Ishikawa (cell line): ENCODE measurements around the gene LIX1.

Experiments
- CEBPB ChIP-seq: IDR thresholded peaks from 2 replicates; pipeline ENCODE4 v1.6.1; 2012
- CREB1 ChIP-seq: IDR thresholded peaks from 2 replicates; pipeline ENCODE4 v1.6.1; 2012; ENCODE audit warnings: low read depth
- EGR1 ChIP-seq: IDR thresholded peaks from 2 replicates; pipeline ENCODE4 v1.6.1; 2012
- EP300 ChIP-seq: IDR thresholded peaks from 2 replicates; pipeline ENCODE4 v1.6.1; 2012; ENCODE audit warnings: borderline replicate concordance
- FOXM1 ChIP-seq: IDR thresholded peaks from 2 replicates; pipeline ENCODE4 v1.6.1; 2012; ENCODE audit warnings: low read depth, borderline replicate concordance
- MAX ChIP-seq: IDR thresholded peaks from 2 replicates; pipeline ENCODE4 v1.6.1; 2012
- NFIC ChIP-seq: IDR thresholded peaks from 2 replicates; pipeline ENCODE4 v1.6.1; 2012
- RAD21 ChIP-seq: IDR thresholded peaks from 2 replicates; pipeline ENCODE4 v1.6.1; 2012; ENCODE audit warnings: low read depth
- TAF1 ChIP-seq: IDR thresholded peaks from 2 replicates; pipeline ENCODE4 v1.6.1; 2012; ENCODE audit warnings: low read depth, mild to moderate bottlenecking
- TCF12 ChIP-seq: IDR thresholded peaks from 2 replicates; pipeline ENCODE4 v1.6.1; 2012; ENCODE audit warnings: low read depth
- TEAD4 ChIP-seq: IDR thresholded peaks from 2 replicates; pipeline ENCODE4 v1.6.1; 2012
- USF1 ChIP-seq: IDR thresholded peaks from 2 replicates; pipeline ENCODE4 v1.6.1; 2012
- YY1 ChIP-seq: IDR thresholded peaks from 2 replicates; pipeline ENCODE4 v1.6.1; 2012; ENCODE audit warnings: low read depth
- ZBTB7A ChIP-seq: IDR thresholded peaks from 2 replicates; pipeline ENCODE4 v1.6.1; 2012; ENCODE audit warnings: low read depth
- TF ChIP-seq, protein P1 (sequence below): IDR thresholded peaks from 2 replicates; pipeline ENCODE4 v1.6.1; 2012; ENCODE audit warnings: low read depth, mild to moderate bottlenecking

Gene LIX1

DNA sequence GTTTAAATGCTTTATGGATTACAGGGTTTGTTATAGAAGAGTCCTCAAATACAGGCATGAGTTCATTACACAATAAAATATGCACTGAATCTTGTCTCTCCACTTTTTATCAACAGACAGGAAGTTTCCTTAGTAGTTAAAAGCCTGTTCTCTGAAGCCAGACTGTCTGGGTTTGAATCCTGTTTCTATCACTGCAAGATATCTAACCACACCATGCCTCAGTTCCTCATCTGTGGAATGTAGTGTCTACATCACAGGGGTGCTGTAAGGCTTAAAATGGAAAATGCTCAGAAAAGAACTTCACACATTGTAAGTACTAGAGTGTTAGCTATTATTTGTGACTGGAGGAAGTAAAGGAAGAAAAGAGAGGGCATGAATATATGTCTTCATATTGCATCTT lies 9.3 kb downstream of the LIX1 start:
- TF ChIP-seq CEBPB = no peak
- TF ChIP-seq EGR1 = no peak

DNA sequence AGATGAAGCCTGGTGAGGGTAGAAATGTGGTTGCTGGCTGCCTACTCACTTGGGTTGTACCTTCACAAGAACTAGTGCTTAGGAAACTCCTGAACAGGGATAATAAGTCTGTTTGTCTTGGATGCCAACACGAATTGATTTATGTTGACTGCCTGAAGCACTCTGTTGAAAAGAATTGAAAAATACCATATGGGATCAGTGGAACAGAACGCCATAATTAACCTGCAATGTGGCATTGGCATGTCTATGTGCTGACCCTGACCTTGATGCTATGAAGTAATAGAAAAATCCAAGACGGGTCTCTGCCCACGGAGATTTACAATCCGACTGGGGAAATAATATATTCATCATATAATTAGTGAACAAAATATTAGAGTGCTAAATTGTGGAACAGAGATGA lies 10.5 kb downstream of the LIX1 start:
- TF ChIP-seq EGR1 (no peak), FOXM1 (no peak), TCF12 (no peak), MAX (no peak), TAF1 (no peak), YY1 (no peak), CREB1 (no peak)
- TF ChIP-seq, protein P1, sequence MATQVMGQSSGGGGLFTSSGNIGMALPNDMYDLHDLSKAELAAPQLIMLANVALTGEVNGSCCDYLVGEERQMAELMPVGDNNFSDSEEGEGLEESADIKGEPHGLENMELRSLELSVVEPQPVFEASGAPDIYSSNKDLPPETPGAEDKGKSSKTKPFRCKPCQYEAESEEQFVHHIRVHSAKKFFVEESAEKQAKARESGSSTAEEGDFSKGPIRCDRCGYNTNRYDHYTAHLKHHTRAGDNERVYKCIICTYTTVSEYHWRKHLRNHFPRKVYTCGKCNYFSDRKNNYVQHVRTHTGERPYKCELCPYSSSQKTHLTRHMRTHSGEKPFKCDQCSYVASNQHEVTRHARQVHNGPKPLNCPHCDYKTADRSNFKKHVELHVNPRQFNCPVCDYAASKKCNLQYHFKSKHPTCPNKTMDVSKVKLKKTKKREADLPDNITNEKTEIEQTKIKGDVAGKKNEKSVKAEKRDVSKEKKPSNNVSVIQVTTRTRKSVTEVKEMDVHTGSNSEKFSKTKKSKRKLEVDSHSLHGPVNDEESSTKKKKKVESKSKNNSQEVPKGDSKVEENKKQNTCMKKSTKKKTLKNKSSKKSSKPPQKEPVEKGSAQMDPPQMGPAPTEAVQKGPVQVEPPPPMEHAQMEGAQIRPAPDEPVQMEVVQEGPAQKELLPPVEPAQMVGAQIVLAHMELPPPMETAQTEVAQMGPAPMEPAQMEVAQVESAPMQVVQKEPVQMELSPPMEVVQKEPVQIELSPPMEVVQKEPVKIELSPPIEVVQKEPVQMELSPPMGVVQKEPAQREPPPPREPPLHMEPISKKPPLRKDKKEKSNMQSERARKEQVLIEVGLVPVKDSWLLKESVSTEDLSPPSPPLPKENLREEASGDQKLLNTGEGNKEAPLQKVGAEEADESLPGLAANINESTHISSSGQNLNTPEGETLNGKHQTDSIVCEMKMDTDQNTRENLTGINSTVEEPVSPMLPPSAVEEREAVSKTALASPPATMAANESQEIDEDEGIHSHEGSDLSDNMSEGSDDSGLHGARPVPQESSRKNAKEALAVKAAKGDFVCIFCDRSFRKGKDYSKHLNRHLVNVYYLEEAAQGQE = no peak

DNA sequence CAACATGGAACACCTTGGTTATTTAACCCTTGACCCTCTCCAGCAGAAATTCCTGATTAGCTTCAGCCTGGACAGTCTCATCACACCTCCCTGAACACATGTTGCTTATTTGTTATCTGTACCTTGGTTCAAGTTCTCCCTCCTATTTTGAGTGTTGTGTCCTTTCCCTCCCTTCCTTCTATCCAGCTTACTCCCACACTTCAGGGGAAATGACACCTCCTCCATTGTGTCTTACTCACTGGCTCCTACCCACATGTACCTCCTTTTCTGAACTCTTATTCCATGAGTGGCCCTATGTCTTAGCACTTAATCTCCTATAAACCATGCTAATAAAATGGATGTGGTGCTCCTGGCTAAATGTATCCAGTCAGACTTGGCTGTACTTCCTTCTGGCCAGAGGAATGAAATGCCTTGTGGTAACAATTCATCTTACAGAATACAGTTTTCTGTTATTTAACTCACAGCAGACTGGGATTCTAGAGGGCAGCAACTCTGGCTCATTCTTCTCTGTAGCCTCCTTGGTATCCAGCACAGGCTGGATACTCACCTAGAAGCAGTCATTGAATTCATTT lies 11.2 kb downstream of the LIX1 start:
- no peak for TF ChIP-seq EP300

DNA sequence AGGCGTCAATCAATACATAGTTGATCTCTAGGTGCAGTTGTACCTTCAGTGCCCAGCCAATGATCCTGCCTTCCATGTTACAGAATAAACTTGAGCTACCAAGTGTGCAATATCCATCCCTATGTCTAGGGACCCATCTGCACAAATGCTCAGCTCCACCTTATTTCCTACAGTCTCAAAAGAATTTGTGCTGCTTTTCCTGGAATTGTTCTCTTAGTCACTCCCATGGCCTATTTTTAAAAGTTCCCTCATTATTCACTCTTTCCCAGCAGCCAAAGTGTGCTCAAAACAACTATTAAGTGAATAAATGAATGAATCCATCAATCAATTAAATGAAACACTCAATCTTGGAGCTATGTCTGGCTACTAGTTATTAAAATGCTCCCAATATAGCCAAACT lies 14.7 kb downstream of the LIX1 start:
- TF ChIP-seq FOXM1 = no peak
- TF ChIP-seq TEAD4 = no peak
- no peak for TF ChIP-seq USF1
- no peak for TF ChIP-seq TAF1
- TF ChIP-seq CREB1 = no peak
- TF ChIP-seq CEBPB = no peak
- no peak for TF ChIP-seq MAX
- no peak for TF ChIP-seq EGR1
- no peak for TF ChIP-seq RAD21
- TF ChIP-seq TCF12 = no peak
- no peak for TF ChIP-seq YY1
- TF ChIP-seq EP300 = no peak
- no peak for TF ChIP-seq ZBTB7A
- no peak for TF ChIP-seq NFIC
- TF ChIP-seq, protein P1 = no peak

DNA sequence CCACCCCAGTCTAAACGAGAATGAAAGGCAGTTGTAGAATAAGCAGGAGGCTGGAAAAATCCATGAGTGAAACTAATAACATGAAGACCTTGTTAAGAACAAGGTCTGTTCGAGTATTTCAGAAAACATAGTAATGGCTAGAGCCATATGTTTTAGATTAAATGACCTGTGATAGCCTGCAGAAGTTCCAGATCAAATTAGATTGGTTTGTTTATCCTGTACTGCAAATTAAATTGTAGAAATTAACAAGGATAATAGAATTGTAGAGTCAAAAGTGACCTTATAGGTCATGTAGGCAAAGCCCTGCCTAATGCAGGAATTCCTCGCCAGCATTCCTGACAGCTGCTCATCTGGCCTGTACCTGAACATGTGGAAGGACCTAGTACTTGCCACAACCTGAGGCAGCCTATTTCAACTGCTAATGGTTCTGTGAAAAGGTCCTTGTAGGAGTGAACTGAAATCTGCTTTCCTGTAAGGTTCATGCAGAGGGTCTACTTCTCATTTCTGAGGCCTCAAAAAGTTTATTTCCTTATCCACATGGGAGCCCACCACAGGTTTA lies 17.2 kb downstream of the LIX1 start:
- TF ChIP-seq NFIC = no peak
- no peak for TF ChIP-seq CEBPB
- no peak for TF ChIP-seq YY1
- TF ChIP-seq, protein P1 = no peak
- no peak for TF ChIP-seq USF1
- TF ChIP-seq ZBTB7A = no peak
- TF ChIP-seq TAF1 = no peak
- no peak for TF ChIP-seq MAX
- no peak for TF ChIP-seq EGR1
